ENCODE data around the gene MEP1A. TPM values are rescaled to one million over a fixed set of nuclear protein-coding genes. Genes with fewer than 3 reads are reported as not detected.
A peak's percentile ranks its signal among the peaks of the same experiment; 100 is the strongest.

Gene MEP1A
- total and polyA plus RNA-seq, 2 of the 13 experiments (the other 11 are each of a cell fraction or from before 2014, with no cell fraction given), result 0.24 to 0.83 TPM

DNA sequence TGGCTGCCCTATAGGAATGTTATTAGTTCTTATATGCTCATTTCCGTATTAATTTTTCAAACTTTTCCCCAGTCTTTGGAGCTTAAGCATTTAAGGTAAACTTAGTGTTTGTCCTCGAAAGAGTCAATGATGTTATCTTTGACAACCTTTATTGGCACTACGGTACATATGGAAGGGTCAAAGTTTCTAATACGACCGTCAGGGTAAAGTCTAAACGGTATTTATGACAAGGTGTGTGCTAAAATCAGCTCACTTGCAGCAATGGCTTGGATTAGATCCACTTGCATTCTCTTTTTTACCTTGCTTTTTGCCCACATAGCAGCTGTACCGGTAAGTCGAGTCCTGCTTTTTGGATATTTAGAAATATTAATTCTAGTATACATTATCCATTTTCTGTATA is at the start of gene MEP1A (continued):
- no peak for TF ChIP-seq ZNF143 (CRISPR knock-in tag; IDR thresholded peaks at IDR 0.05)
- TF ChIP-seq MEF2D (CRISPR knock-in tag; IDR thresholded peaks at IDR 0.05), result 0 out of 2 replicates have a peak, but pooled peaks have one; percentile 22
- TF ChIP-seq FIP1L1 (IDR thresholded peaks at IDR 0.05; ENCODE audit: borderline replicate concordance, insufficient read depth, low read depth, low read length), result no peak
- no peak for TF ChIP-seq ZNF703 (CRISPR knock-in tag; IDR thresholded peaks at IDR 0.05; ENCODE audit: borderline replicate concordance)
- TF ChIP-seq ZBTB20 (CRISPR knock-in tag; IDR thresholded peaks at IDR 0.05; ENCODE audit: borderline replicate concordance, low read depth), result peak; percentile 96; the same call in 1 of the 2 replicates
- peak; percentile 61 for TF ChIP-seq NR2F6 (IDR thresholded peaks at IDR 0.05)
- TF ChIP-seq NR2F6 (CRISPR knock-in tag; IDR thresholded peaks at IDR 0.05), result peak; percentile 41; the same call in 1 of the 2 replicates
- 0 out of 2 replicates have a peak, but pooled peaks have one; percentile 21 for TF ChIP-seq ZMYM4 (CRISPR knock-in tag; IDR thresholded peaks at IDR 0.05)
- TF ChIP-seq, protein P1, sequence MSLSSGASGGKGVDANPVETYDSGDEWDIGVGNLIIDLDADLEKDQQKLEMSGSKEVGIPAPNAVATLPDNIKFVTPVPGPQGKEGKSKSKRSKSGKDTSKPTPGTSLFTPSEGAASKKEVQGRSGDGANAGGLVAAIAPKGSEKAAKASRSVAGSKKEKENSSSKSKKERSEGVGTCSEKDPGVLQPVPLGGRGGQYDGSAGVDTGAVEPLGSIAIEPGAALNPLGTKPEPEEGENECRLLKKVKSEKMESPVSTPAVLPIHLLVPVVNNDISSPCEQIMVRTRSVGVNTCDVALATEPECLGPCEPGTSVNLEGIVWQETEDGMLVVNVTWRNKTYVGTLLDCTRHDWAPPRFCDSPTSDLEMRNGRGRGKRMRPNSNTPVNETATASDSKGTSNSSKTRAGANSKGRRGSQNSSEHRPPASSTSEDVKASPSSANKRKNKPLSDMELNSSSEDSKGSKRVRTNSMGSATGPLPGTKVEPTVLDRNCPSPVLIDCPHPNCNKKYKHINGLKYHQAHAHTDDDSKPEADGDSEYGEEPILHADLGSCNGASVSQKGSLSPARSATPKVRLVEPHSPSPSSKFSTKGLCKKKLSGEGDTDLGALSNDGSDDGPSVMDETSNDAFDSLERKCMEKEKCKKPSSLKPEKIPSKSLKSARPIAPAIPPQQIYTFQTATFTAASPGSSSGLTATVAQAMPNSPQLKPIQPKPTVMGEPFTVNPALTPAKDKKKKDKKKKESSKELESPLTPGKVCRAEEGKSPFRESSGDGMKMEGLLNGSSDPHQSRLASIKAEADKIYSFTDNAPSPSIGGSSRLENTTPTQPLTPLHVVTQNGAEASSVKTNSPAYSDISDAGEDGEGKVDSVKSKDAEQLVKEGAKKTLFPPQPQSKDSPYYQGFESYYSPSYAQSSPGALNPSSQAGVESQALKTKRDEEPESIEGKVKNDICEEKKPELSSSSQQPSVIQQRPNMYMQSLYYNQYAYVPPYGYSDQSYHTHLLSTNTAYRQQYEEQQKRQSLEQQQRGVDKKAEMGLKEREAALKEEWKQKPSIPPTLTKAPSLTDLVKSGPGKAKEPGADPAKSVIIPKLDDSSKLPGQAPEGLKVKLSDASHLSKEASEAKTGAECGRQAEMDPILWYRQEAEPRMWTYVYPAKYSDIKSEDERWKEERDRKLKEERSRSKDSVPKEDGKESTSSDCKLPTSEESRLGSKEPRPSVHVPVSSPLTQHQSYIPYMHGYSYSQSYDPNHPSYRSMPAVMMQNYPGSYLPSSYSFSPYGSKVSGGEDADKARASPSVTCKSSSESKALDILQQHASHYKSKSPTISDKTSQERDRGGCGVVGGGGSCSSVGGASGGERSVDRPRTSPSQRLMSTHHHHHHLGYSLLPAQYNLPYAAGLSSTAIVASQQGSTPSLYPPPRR (CRISPR knock-in tag; IDR thresholded peaks at IDR 0.05; ENCODE audit: borderline replicate concordance), result peak; percentile 58; the same call in 1 of the 2 replicates
- no peak for TF ChIP-seq ZNF75D (CRISPR knock-in tag; IDR thresholded peaks at IDR 0.05; ENCODE audit: borderline replicate concordance)
- no peak for TF ChIP-seq ZNF577 (CRISPR knock-in tag; IDR thresholded peaks at IDR 0.05; ENCODE audit: borderline replicate concordance, low read depth)
- peak; percentile 96 for TF ChIP-seq BCL6 (CRISPR knock-in tag; IDR thresholded peaks at IDR 0.05)

All from HepG2 (cell line).